Astrocyte of the hippocampus (primary cell): Measurements from ENCODE around the gene NOVA2.
A peak's percentile ranks its signal among the peaks of the same experiment; 100 is the strongest.

Source experiments
- DNase-seq: peaks from one replicate; pipeline ENCODE4 v3.0.0; 2011; ENCODE audit warnings: low read depth, low spot score

NOVA2 gene

GRCh38 chr19:45962021-45962420, 11.6 kb downstream of the NOVA2 start:
- DNase-seq, result no peak

DNA sequence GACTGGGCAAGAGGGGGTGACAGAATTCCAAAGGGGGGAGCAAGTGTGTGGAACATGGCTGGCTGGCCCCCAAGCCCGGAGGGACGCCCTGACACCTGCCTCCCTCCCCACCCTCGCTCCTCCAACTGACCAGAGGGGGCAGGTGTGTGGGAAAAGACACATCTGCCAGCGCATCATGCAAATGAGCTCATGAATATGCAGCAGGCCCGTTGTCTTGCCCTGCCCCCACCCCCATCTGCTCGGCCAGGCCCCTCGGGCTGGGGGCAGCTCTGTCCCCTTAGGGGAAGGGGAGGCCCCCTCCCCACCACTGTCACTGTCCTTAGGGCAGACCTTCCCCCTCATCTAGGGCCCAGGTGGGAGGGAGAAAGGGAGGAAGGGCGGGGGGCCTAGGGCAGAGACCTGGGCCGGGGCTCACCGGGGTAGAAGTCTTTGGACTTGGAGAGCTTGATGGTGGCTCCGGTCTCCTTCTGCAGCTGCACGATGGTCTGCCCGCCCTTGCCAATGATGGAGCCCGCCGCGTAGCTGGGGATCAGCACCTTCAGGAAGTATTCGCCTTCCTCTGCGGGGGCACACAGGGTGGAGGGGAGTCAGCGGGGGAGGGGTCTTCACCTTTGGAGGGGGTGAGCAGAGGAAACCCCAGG, 12.9 kb downstream of the NOVA2 start:
- peak; percentile 23 for DNase-seq

DNA sequence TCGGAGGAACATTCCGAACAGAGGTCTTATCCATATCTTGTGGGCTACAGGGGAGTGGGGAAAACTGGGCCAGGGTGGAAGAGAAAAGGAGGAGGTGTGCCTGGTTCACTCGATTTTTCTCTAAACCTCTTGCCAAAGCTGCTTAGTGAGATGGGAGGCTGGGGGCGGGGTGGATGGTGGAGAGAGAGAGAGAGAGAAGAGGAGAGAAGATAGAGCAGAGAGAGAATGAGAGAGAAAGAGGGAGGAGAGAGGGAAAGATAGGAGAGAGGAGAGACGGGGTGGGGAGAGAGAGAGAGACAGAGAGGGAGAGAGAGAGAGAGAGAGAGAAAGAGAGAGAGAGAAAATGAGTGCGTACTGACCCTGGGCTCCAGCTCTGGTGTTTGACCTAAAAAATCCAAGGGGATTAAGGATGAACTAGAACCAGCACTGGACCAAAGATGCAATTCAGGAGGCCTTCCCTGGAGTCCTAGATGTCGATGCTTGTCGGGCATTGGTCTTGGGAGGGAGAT, 14.1 kb downstream of the NOVA2 start:
- DNase-seq, result no peak

DNA sequence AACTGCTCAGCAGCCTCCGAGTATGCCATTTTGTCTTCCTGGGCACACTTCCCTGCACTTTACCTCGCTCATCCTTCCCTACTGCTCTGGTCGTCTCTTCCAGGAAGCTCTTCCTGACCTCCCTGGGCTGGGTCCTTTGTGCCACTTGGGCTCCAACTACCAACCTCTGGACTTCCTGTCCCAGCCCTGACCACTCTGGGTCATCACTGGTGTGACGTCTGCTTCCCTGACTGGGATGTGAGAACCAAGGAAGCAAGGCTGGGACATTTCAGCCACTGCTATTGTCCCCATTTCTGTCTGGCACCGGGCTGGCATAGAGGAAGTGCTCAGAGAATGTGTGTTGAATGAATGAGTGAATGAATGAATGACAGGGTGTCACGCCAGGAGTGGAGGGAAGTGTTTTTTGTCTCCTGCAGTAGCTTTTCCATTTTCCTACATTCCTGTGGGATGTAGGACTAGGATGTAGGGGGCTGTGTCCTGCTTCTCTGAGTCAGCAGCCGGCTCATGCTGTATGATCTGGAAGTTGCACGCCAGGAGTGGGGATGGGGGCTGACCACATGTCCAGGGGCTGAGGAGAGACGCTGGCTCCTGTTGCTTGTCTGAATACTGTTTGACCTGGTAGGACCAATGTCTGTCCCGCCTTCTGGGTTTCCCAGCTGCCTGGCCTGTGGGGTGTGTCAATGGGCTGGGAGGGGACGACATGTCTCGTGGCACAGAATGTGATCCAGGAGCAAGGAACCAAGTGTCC, 14.7 kb downstream of the NOVA2 start:
- peak; percentile 85 for DNase-seq

DNA sequence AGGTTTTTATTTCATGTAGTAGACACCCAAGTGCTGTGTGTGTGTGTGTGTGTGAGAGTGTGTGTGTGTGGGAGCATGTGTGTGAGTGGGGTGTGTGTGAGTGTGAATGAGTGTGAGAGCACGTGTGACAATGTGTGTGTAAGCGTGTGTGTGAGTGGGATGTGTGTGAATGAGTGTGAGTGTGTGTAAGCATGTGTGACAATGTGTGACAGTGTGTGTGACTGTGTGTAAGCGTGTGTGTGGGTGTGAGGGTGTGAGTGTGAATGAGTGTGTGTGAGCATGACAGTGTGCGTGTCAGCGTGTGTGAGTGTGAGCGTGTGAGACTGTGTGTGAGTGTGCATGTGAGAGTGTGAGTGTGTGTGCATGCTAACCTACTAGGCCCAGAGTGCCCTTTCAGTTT, 15.3 kb downstream of the NOVA2 start:
- no peak for DNase-seq

DNA sequence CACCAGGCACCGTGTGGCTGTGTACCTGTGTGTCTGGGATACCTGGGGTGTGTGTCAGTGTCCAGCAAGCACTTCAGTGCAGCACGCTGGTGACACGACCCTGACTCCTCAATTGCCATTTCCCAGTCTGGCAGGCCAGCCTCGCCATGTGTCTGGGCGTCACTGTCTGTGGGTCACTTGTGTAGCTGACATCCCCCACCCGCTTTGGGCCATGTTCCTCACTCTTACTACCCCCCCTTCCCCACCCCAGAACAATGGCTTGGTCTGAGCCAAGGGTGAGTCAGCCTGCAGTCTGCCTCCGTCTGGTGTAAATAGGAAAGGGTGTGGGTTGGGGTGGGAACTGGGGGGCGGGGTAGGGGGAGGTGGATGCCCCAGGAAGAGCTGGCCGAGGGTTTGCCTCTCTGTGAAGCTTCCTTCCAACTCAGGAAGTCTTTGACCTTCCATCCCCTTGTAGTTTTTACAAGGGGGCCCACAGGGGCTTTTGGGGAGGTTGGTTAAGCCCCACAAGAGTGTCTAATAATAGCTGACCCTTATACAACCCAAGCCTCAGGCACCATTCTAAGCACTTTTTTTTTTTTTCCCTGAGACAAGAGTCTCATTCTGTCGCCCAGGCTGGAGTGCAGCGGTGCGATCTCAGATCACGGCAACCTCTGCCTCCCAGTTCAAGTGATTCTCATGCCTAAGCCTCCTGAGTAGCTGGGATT, 17.6 kb downstream of the NOVA2 start:
- peak; percentile 93 for DNase-seq

GRCh38 chr19:45954156-45954555, 19.5 kb downstream of the NOVA2 start:
- DNase-seq, result peak; percentile 78

- DNase-seq, result peak; percentile 57
These were observed 20.0 kb downstream of the NOVA2 start for GRCh38 chr19:45953676-45954075.

DNA sequence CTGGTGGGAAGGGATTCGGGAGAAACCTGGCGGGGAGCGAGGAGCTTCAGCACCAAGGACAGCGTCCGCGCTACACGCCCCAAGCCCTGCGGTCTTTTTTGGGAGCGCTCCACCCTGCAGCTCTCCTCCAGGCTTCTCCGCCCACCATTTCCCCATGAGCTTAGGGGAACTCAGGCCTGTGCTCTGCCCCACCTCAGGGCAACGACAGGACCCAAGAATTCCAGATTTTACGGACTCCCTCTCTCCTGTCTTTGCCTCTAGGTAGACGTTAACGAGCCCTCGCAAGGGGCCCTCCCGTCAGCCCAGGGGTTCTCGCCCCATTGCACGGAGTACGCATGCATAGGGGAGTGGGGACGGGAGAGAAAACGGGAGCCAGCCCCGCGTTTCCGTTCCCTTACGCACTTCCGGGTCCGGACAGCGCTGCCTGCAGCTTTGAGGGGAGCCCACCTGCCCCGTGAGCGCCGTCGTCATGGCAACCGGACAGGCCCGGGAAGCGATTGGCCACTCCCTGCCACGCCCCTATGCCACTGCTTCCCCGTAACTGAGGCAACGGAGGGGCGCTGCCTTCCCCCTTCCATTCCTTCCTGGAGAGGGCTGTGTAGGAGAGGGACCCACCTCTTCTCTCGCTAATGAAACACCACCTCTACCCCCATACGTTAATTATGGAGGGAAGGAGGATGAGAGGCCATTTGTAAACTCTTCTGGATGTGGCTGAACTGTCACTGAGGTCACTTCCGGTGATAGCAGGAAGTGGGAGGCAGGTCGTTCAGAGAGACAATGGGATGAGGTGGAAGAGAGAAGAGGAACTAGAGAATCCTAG, 20.8 kb downstream of the NOVA2 start:
- peak; percentile 70 for DNase-seq

GRCh38 chr19:45952341-45952685, 21.4 kb downstream of the NOVA2 start:
- no peak for DNase-seq

DNA sequence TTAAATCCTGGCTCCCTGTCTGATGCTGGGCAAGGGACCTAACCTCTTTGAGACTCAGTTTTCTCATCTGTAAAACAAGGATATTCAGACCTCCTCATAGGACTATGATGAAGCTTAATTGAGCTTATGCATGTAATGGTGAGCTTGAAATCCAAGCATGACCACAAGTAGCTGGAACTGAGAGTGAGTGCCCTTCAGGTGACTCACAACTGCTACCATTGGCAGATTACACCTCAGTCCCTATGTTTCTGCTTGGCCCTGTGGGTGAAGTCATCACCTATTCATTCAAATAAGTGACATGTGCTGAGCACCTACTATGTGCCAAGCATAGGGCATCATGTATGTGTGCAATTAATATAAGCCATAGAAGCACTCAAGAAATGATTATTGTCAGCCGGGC, 25.7 kb downstream of the NOVA2 start:
- peak; percentile 84 for DNase-seq

- DNase-seq, result no peak
These were observed 33.2 kb downstream of the NOVA2 start for GRCh38 chr19:45940515-45940805.

DNA sequence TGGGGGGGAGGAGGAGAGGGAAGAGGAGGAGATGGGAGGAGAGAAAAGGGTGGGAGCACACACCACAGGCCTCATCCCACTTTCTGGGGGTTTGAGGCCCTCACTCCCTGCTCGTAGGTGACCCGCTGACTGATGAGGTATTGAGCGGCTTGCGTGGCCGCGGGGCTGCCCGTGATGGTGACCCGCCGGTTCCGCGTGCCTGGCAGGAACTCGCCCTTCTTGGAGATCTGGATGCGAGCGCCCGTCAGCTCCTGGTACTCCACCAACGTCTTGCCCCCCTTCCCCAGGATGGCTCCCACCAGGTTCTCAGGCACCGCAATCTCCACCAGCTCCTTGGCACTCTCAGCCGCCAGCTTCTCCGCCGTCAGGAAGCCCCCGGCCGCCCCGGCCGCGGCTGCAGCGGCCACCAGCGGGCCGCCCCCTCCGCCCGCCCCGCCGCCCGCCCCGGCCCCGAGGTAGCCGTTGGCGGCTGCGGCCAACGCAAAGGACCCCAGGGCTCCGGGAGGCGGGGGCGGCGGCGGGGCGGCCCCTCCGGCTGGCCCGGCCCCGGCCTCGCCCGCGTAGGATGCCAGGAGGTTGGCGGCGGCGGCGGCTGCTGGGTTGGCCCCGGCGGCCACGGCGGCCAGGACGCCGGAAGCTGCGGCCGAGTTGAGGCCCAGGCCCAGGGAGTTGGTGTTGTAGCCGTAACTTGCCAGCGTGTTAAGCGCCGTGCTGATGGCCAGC, 33.7 kb downstream of the NOVA2 start:
- no peak for DNase-seq

GRCh38 chr19:45938733-45939319, 34.8 kb downstream of the NOVA2 start:
- no peak for DNase-seq

DNA sequence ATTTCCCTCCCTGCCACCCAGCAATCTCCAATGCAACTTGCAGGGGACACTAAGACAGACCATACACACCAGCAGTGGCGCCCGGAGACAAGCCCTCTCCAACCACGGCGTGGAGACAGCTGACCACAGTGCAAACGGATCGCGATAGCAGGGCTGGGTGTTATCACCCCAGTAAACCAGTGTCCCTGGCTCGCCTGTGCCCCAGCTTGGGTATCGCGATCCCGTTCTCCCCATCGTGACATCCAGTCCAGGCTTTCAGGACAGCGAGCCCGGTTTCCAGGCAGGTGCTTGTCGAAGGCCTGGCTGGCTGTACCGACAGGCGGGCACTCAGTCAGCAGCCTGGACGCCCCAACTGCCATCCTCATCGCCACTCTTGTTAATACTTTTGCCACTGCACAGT, 38.4 kb downstream of the NOVA2 start:
- DNase-seq, result no peak

DNA sequence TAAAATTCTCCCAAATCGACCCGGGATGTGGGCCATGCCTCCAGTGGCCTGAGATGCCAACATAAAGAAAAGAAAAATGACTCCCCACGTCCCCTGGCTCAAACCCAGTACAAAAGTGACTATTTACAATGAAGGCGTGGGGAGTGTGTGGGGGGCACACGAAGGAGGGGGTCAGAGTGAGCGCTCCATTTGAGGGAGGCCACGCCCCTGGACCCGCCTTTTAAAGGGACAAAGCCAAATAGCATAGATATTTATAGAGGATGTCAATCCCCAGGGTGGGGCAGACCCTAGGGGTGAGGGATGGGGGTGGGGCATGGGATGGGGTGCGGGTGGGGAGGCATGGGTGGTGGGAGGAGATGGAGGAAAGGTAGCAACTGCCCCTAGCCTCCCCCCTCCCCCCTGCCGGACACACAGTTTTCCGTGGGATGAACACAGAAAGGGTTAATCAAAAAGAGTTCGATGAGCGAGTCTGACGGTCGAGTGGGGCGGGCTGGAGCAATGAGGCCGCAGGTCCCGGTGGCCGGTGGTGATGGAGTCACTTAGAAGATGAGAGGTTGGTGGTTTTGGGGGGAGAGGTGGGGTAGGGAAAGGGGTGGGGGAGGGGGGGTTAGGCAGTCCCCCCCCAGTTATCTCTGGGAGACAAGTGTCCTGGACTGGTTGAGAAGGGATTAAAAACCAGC, 39.0 kb downstream of the NOVA2 start:
- DNase-seq, result no peak

- no peak for DNase-seq
These were observed 39.9 kb downstream of the NOVA2 start for GRCh38 chr19:45933759-45934158.

- no peak for DNase-seq
These were observed 42.6 kb downstream of the NOVA2 start for GRCh38 chr19:45931055-45931454.

GRCh38 chr19:45929247-45929646, 44.4 kb downstream of the NOVA2 start:
- no peak for DNase-seq

GRCh38 chr19:45927565-45928261, 46.0 kb downstream of the NOVA2 start:
- peak; percentile 93 for DNase-seq
